SK-N-DZ (cell line): Measurements from ENCODE around the gene UBE2D3.
A peak's percentile ranks its signal among the peaks of the same experiment; 100 is the strongest.
"Not testable (repeated sequence)": the region's sequence is repeated elsewhere in the genome, so short reads cannot be mapped to it uniquely, and the experiment has no call there.

Source experiments
- DNase-seq: peaks from one replicate; pipeline ENCODE4 v3.0.0-alpha.2; 2015; ENCODE audit warnings: low spot score

The UBE2D3 gene

GRCh38 chr4:102832105-102832504 is 4.8 kb upstream of the UBE2D3 start:
- DNase-seq = no peak

- no peak for DNase-seq
Measured at GRCh38 chr4:102829803-102830202, 2.5 kb upstream of the UBE2D3 start.

GRCh38 chr4:102828497-102828808 is 1.1 kb upstream of the UBE2D3 start:
- DNase-seq = no peak

- peak; percentile 100 for DNase-seq
Measured at GRCh38 chr4:102827674-102828496, 534 bp upstream of the UBE2D3 start.

- no peak for DNase-seq
Measured at GRCh38 chr4:102826105-102826889, 1.1 kb downstream of the UBE2D3 start.

- no peak for DNase-seq
Measured at GRCh38 chr4:102825261-102826091, 1.9 kb downstream of the UBE2D3 start.

- DNase-seq = no peak
Measured at GRCh38 chr4:102824398-102824797, 3.0 kb downstream of the UBE2D3 start.

- no peak for DNase-seq
Measured at GRCh38 chr4:102823897-102824296, 3.5 kb downstream of the UBE2D3 start.

- no peak for DNase-seq
Measured at GRCh38 chr4:102823464-102823863, 3.9 kb downstream of the UBE2D3 start.

- no peak for DNase-seq
Measured at GRCh38 chr4:102819588-102820365, 7.6 kb downstream of the UBE2D3 start.

GRCh38 chr4:102819100-102819499 is 8.3 kb downstream of the UBE2D3 start:
- DNase-seq = not testable (repeated sequence)

- no peak for DNase-seq
Measured at GRCh38 chr4:102817613-102818268, 9.6 kb downstream of the UBE2D3 start.

- no peak for DNase-seq
Measured at GRCh38 chr4:102817021-102817605, 10.2 kb downstream of the UBE2D3 start.

- DNase-seq = no peak
Measured at GRCh38 chr4:102815981-102816380, 11.4 kb downstream of the UBE2D3 start.

- no peak for DNase-seq
Measured at GRCh38 chr4:102809691-102810090, 17.7 kb downstream of the UBE2D3 start.

GRCh38 chr4:102809190-102809589 is 18.2 kb downstream of the UBE2D3 start:
- DNase-seq = no peak

- DNase-seq = no peak
Measured at GRCh38 chr4:102808009-102808408, 19.3 kb downstream of the UBE2D3 start.

- DNase-seq = no peak
Measured at GRCh38 chr4:102807345-102807744, 20.0 kb downstream of the UBE2D3 start.

- no peak for DNase-seq
Measured at GRCh38 chr4:102799816-102800215, 27.5 kb downstream of the UBE2D3 start.

- DNase-seq = no peak
Measured at GRCh38 chr4:102794999-102795398, 32.4 kb downstream of the UBE2D3 start.
